C4-2B (cell line): Measurements from ENCODE around the gene MAP3K12.

Source experiments
- ZFX ChIP-seq: fragments of 450-650 bp; IDR thresholded peaks from 2 replicates; pipeline ENCODE4 v1.6.1; 2017
- TF ChIP-seq, protein P1 (sequence below): fragments of 450-650 bp; conservative IDR thresholded peaks from 2 replicates; pipeline ENCODE4 v1.5.1; 2017; ENCODE audit warnings: mild to moderate bottlenecking

GRCh38 chr12:53489242-53489864 is 9.9 kb downstream of the MAP3K12 start:
- TF ChIP-seq, protein P1, sequence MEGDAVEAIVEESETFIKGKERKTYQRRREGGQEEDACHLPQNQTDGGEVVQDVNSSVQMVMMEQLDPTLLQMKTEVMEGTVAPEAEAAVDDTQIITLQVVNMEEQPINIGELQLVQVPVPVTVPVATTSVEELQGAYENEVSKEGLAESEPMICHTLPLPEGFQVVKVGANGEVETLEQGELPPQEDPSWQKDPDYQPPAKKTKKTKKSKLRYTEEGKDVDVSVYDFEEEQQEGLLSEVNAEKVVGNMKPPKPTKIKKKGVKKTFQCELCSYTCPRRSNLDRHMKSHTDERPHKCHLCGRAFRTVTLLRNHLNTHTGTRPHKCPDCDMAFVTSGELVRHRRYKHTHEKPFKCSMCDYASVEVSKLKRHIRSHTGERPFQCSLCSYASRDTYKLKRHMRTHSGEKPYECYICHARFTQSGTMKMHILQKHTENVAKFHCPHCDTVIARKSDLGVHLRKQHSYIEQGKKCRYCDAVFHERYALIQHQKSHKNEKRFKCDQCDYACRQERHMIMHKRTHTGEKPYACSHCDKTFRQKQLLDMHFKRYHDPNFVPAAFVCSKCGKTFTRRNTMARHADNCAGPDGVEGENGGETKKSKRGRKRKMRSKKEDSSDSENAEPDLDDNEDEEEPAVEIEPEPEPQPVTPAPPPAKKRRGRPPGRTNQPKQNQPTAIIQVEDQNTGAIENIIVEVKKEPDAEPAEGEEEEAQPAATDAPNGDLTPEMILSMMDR, result no peak
- TF ChIP-seq ZFX, result no peak
